GM23248 (cell line): Measurements from ENCODE around the gene UBXN11.

Experiments used
- EZH2 ChIP-seq: fragments of 200-600 bp; sonication (generic); IDR thresholded peaks from 2 replicates; pipeline ENCODE4 v1.6.1; 2018; ENCODE audit warnings: antibody characterized with exemption, mild to moderate bottlenecking; ENCODE audit not compliant: insufficient read depth, poor library complexity, severe bottlenecking
- EZH2phosphoT487 ChIP-seq: fragments of 200-600 bp; sonication (generic); IDR thresholded peaks from 2 replicates; pipeline ENCODE4 v1.6.1; 2018; ENCODE audit warnings: antibody characterized with exemption, moderate library complexity, mild to moderate bottlenecking, low read depth; ENCODE audit not compliant: insufficient read depth

- TF ChIP-seq EZH2 (no peak), EZH2phosphoT487 (no peak)
These were observed 30.7 kb upstream of the UBXN11 start for GRCh38 chr1:26337206-26337535.
